Hematopoietic multipotent progenitor cell treated with erythropoietin and hydrocortisone succinate and interleukin-3 and kit ligand, for 4 days (in vitro differentiated cells): ENCODE results near the gene ITM2C.

ENCODE experiments used
- DNase-seq: peaks from one replicate; pipeline ENCODE4 v3.0.0-alpha.2; 2015

Gene ITM2C

DNA sequence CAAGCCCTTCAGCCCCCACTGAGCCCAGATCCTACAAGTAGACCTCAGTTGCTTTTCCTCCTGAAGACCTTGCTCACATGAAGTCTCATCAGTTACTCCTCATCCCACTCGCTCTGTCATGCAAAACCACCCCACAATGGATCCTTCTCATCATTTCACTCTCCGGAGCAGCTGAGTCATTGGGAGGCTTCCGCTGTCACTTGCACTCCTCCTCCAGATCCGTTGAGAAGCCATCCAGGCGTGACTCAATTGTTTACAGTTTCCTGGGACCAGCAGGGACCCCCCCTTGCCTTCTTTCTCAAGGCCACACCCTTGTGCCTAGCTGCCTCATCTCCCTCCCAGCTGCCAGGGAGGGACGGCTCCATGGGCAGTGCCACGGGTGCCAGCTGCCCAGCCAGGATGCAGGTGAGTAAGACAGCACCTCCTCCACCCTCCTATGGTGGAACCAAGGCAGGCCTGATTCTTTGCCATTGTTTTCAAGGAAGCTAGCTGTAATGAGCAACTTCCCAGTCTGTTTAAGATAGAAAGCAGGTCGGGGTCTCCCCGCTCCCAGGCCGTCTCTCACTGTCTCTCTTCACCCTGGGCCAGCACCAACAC is 44.0 kb downstream of the ITM2C start:
- no peak for DNase-seq

- DNase-seq = no peak
These were observed 45.3 kb downstream of the ITM2C start for GRCh38 chr2:230909841-230910545.

DNA sequence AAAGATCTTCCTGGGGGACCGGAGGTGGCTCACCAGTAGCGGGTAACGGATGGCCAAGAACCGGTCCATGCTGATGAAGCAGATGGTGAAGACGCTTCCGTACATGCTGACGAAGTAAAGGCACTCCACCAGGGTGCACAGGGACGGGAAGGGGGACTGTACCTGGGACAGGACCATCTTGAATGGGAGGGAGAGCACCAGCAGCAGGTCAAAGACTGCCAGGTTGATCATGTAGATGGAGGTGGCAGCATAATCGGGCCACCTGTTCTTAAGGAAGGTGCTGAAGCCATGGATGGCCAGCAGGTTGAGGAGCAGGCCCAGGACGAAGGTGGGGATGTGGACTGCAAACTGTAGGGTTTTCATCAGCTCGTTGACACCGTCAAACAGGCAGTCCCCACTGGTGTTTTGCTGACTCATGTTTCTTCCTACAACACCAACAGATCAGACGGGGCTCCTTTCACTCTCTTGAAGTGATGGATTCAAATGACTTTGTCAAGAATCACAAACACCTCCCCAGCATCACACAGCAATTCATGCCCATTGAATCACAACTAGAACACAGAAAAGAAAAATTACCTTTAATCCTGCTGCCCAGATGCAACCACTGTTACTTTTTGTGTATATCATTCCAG is 45.9 kb downstream of the ITM2C start:
- peak; percentile 31 for DNase-seq

DNA sequence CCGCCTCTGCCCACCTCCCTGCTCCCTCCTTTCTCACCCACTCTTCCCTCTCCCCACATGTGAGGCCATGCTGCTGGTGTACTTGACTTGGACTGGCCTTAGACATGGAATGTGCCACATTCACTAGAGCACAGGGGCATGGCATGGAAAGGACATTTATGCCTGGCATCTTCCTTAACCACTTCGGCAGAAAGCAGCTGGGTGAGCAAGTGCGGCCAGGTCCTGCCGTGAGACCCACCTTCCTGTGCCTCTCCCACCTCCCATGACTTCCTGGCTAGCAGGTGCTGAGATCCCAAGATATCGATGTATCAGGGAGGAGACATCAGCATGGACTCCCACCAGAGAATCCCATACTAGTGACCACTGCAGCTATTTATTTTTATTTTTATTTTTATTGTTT is 47.3 kb downstream of the ITM2C start:
- DNase-seq = no peak

GRCh38 chr2:230912724-230913123 is 48.0 kb downstream of the ITM2C start:
- no peak for DNase-seq

- DNase-seq = peak; percentile 84
These were observed 48.8 kb downstream of the ITM2C start for GRCh38 chr2:230913406-230914143.

- DNase-seq = no peak
These were observed 50.1 kb downstream of the ITM2C start for GRCh38 chr2:230914886-230915285.

- DNase-seq = no peak
These were observed 50.6 kb downstream of the ITM2C start for GRCh38 chr2:230915319-230915718.

DNA sequence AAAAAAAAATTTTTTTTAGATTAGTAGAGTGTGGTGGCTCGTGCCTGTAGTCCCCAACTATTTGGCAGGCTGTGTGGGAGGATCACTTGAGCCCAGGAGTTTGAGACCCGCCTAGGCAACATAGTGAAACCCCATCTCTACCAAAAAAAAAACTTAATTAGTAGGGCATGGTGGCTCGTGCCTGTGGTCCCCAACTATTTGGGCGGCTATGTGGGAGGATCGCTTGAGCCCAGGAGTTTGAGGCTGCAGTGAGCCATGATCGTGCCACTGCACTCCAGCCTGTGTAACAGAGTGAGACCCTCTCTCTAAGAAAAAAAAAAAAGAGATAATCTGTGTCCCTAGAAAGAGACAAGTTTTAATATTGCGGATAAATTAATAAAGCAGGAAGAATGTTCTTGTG is 51.5 kb downstream of the ITM2C start:
- DNase-seq = no peak

DNA sequence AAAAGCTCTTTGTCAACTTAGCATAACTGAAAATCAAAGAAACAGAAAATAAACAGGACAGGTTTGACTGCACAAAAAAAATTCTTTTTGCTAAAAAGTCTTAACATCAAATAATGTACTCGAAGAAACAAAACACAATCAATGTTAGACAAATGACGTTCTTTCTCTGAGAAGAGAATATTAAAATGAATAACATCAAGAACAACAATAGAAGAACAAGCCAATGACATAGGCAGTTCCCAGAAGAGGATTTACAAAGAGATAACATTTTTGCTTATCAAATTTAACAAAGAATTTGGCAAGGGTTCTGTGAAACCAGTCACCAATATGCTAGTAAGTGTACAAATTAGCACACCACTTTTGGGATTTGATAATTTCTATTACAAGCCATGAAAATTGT is 54.5 kb downstream of the ITM2C start:
- DNase-seq = no peak

- DNase-seq = no peak
These were observed 54.9 kb downstream of the ITM2C start for GRCh38 chr2:230919681-230920080.

GRCh38 chr2:230920167-230920566 is 55.4 kb downstream of the ITM2C start:
- DNase-seq = no peak

GRCh38 chr2:230921806-230922595 is 57.3 kb downstream of the ITM2C start:
- no peak for DNase-seq

GRCh38 chr2:230922951-230923717 is 58.4 kb downstream of the ITM2C start:
- DNase-seq = no peak

- no peak for DNase-seq
These were observed 59.3 kb downstream of the ITM2C start for GRCh38 chr2:230924092-230924469.

DNA sequence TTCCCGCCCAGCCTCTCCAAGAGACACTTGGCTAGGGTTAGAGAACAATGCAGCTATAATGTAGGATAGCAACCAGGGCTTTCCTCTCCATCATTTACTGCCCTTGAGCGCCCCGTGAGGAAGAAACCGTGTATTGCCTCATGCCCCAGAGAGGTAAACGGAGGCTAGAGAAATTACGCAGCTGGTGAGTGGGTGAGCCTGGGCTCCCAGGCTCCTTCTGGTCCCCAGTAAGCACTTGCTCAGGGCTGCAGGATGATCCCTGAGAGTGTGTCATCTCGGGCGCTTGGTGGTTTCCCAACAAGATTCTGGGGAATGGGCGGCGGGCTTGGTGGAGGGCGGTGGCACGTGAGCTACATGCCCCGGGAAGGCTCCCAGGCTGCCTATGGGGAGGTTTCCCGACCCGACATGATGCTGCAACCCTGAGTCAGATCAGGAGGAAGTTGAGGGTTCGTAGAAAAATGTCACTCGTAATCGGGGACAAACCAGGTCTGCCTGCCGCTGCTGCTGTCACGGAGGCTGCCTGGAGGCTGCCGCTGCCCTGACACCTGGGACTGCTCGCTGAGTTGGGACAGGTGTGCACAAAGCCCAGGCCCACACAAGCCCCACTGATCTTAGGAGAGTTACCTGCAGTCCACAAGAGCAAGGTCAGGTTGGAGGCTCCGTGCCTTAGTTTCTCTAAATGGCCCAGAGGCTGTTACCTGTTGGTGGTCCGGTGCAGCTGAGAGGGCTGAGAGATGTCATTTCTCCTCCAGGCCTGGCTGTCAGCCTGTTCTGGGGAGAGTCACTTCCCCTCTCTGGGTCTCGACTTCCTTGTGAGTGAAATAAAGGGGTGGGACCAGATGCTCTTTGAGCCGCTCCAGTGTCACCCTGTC is 60.0 kb downstream of the ITM2C start, which contains the start of gene GPR55:
Gene GPR55 (minus strand): TSS at position 773 of the 872 bp plus-strand sequence. CDS start 14,280 bp downstream, outside the sequence.
- peak; percentile 60 for DNase-seq

DNA sequence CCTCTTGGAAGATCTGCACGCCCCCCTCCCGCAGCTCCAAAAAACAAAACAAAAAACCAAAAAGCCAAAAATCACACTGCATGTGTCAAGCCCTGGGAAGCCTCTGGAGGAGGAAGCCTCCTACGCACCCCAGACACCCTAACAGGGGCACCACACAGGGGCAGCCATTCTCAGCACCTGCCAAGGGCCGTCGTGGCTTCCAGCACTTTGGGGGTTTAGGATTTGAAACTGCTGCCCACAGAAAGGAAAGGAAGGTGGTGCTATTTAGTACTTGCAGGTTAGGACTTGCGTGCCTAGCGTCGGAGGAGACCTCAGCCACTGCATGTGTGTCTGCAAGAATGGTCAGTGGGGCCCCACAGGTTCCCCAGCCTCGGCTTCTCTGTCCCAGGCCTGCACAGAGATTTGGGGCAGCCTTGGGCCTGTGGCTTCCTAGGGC is 60.7 kb downstream of the ITM2C start:
- DNase-seq = no peak

DNA sequence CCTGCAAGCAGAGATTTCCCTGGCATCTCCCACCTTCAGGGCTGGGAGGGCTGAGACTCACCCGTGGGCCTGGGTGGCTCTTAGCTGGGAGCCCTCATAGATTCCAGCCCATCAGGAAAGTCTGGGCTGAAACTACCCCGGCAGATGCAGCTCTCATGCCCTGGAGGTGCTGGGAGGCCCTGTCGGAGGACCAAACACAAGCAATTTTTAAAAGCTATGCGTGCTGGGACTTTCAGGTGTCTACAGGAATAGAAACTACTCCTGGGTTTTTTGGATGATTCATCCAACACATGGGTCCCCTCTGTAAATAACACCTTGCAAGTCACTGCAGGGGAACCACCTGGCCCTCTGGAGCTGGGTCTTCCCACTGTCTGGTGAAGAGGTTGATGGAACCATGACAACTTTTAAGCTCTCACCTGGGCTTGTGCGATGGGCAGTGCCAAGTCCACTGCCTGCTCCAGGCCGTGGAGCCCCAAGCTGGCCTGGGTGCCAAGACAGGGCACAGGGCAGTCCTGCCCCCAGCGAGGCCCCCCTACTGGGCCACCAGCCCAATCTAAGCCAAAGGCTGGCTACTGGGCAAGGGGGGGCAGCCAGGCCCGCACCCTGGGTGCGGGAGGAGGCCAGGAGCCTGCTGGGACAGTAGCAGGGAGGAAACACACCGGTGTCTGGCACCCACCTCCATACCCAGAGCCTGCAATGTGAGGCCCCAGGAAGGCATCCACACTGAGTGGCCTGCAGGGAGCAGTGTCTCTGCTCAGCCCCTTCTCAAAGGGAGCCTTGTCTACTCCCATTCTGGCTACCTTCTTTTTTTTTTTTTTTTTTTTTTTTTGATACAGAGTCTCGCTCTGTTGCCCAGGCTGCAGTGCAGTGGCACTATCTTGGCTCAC is 61.4 kb downstream of the ITM2C start:
- DNase-seq = peak; percentile 28

DNA sequence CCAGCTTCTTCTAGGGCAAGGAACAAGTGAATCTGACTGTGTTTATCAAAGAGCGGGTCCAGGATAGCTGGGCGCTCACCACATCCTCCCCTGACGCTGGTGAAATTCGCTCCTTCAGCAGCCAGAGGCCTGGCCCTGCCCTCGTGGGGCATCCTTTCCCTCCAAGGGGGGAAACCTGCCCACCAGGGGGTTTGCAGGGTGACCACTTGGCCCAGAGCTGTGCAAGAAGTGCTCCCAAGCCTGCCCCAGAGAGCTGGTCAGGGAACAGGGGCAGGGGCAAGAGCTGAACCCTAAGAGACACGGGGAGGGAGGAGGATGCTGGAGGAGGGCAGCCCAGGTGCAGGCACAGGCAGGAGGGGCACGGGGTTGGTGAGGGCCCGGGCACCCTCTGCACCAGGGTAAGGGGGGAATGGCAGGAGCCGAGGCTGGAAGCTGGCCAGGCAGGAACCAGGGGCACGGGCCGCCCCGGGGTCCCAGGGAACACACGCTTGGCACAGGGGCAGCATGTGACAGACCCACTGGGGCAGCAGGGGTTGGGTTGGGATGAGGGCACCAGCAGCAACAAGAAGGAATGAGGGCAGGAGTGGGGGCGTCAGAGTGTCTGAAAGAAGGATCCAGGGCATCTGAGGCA is 63.1 kb downstream of the ITM2C start:
- no peak for DNase-seq
